IMR-90 (cell line): ENCODE results near the gene AGAP1. TPM values are rescaled to one million over a fixed set of nuclear protein-coding genes. Genes with fewer than 3 reads are reported as not detected.
A peak's percentile ranks its signal among the peaks of the same experiment; 100 is the strongest.

Source experiments
- ATAC-seq: fragments of 200-7000 bp; cut with Tn5 transposase; 2 replicates; pipeline ENCODE4 v1.9.1; 2020; ENCODE audit warnings: low read depth, mild to moderate bottlenecking, moderate library complexity
- BruUV-seq: library from RNA; stranded (reverse); fragments of 400-500 nt; replicated peaks from 2 replicates; lab custom pipeline; 2021; lab: Mats Ljungman, UMichigan
- CTCF ChIA-PET: fragments of 300-600 bp; formaldehyde crosslinking; extraction: SDS; loops from one replicate; lab custom pipeline; 2021; ENCODE audit warnings: antibody characterized with exemption; lab: Yijun Ruan, JAX
- POLR2A ChIA-PET: fragments of 300-600 bp; sonication (Branson Sonifier 250); formaldehyde crosslinking; loops from one replicate; lab custom pipeline; 2022; ENCODE audit warnings: antibody characterized with exemption; ENCODE audit not compliant: unreplicated experiment; lab: Charles Lee
- DNase-seq: peaks from one replicate; pipeline ENCODE4 v3.0.0; 2013
- H2AFZ ChIP-seq: replicated peaks from 2 replicates; pipeline ENCODE3; 2013; ENCODE audit warnings: low read length, mild to moderate bottlenecking; ENCODE audit not compliant: poor library complexity
- H2AK5ac ChIP-seq: 2 replicates; pipeline ENCODE4 v1.6.1; 2013; ENCODE audit warnings: low read depth, low read length, inconsistent platforms
- H2AK9ac ChIP-seq: replicated peaks from 2 replicates; pipeline ENCODE3; 2013; ENCODE audit warnings: mild to moderate bottlenecking, low read depth, low read length, moderate library complexity; ENCODE audit not compliant: poor library complexity
- H2BK120ac ChIP-seq: 2 replicates; pipeline ENCODE4 v1.6.1; 2013; ENCODE audit warnings: low read depth, low read length, inconsistent platforms
- H2BK15ac ChIP-seq: 3 replicates; pipeline ENCODE4 v1.6.1; 2013; ENCODE audit warnings: low read depth, low read length, inconsistent platforms
- H2BK20ac ChIP-seq: 2 replicates; pipeline ENCODE4 v1.6.1; 2013; ENCODE audit warnings: low read depth, mild to moderate bottlenecking, inconsistent platforms, low read length, moderate library complexity
- H2BK5ac ChIP-seq: 2 replicates; pipeline ENCODE4 v1.6.1; 2013; ENCODE audit warnings: mild to moderate bottlenecking, low read depth, low read length, inconsistent platforms; ENCODE audit not compliant: poor library complexity, severe bottlenecking
- H3K14ac ChIP-seq: replicated peaks from 2 replicates; pipeline ENCODE4 v1.6.1; 2013; ENCODE audit warnings: low read depth, low read length, inconsistent platforms
- H3K18ac ChIP-seq: 2 replicates; pipeline ENCODE4 v1.6.1; 2013; ENCODE audit warnings: low read depth, low read length, control low read depth
- H3K23ac ChIP-seq: 2 replicates; pipeline ENCODE4 v1.6.1; 2013; ENCODE audit warnings: low read depth, low read length, inconsistent platforms
- H3K27ac ChIP-seq: 2 replicates; pipeline ENCODE4 v1.5.1; 2013; ENCODE audit warnings: mild to moderate bottlenecking, control low read depth, low read length; ENCODE audit not compliant: insufficient read depth
- H3K27me3 ChIP-seq: 2 replicates; pipeline ENCODE4 v1.6.1; 2013; ENCODE audit warnings: low read length; ENCODE audit not compliant: control insufficient read depth, insufficient read depth
- H3K36me3 ChIP-seq: 2 replicates; pipeline ENCODE4 v1.6.1; 2013; ENCODE audit warnings: low read length, mixed read lengths; ENCODE audit not compliant: control insufficient read depth, insufficient read depth
- H3K4ac ChIP-seq: 2 replicates; pipeline ENCODE4 v1.6.1; 2013; ENCODE audit warnings: low read depth, low read length, inconsistent platforms
- H3K4me1 ChIP-seq: 2 replicates; pipeline ENCODE4 v1.6.1; 2013; ENCODE audit warnings: low read length, mixed read lengths; ENCODE audit not compliant: control insufficient read depth, insufficient read depth
- H3K4me2 ChIP-seq: 2 replicates; pipeline ENCODE4 v1.6.1; 2013; ENCODE audit warnings: low read depth, mild to moderate bottlenecking, control low read depth, low read length, moderate library complexity
- H3K4me3 ChIP-seq: 2 replicates; pipeline ENCODE4 v1.5.1; 2013; ENCODE audit warnings: low read depth, mild to moderate bottlenecking, control low read depth, low read length, moderate library complexity; ENCODE audit not compliant: insufficient read depth
- H3K56ac ChIP-seq: 2 replicates; pipeline ENCODE4 v1.6.1; 2013; ENCODE audit warnings: low read length, inconsistent platforms; ENCODE audit not compliant: insufficient read depth; ENCODE audit errors: extremely low read depth
- H3K79me1 ChIP-seq, 2 experiments: 2 replicates each; pipeline ENCODE4 v1.6.1; 2013; ENCODE audit warnings: low read length in 2 of 2, inconsistent platforms in 1 of 2, low read depth in 1 of 2
- H3K9ac ChIP-seq: 2 replicates; pipeline ENCODE4 v1.6.1; 2013; ENCODE audit warnings: low read depth, low read length, control low read depth
- H3K9me1 ChIP-seq: 2 replicates; pipeline ENCODE4 v1.6.1; 2013; ENCODE audit warnings: low read length, inconsistent platforms; ENCODE audit not compliant: insufficient read depth
- H3K9me3 ChIP-seq: 2 replicates; pipeline ENCODE4 v1.6.1; 2013; ENCODE audit warnings: low read length; ENCODE audit not compliant: control insufficient read depth, insufficient read depth
- H4K20me1 ChIP-seq: 2 replicates; pipeline ENCODE4 v1.6.1; 2013; ENCODE audit warnings: low read length, inconsistent platforms; ENCODE audit not compliant: insufficient read depth
- H4K5ac ChIP-seq: 2 replicates; pipeline ENCODE4 v1.6.1; 2013; ENCODE audit warnings: mild to moderate bottlenecking, low read depth, low read length, control low read depth
- H4K8ac ChIP-seq, 2 experiments: 2 replicates each; pipeline ENCODE4 v1.6.1; 2013; ENCODE audit warnings: low read depth in 2 of 2, low read length in 2 of 2, control low read depth in 1 of 2, inconsistent platforms in 1 of 2
- H4K91ac ChIP-seq: 2 replicates; pipeline ENCODE4 v1.6.1; 2013; ENCODE audit warnings: low read depth, low read length, inconsistent platforms; ENCODE audit not compliant: insufficient read depth
- BHLHE40 ChIP-seq: fragments of 150-350 bp; IDR thresholded peaks from 2 replicates; pipeline ENCODE4 v1.6.1; 2016; ENCODE audit warnings: mild to moderate bottlenecking, low read depth, low read length
- CTCF ChIP-seq: conservative IDR thresholded peaks from 2 replicates; pipeline ENCODE4 v1.5.1; 2012; ENCODE audit warnings: mild to moderate bottlenecking, low read depth, low read length, improper control_type of control experiment
- MAZ ChIP-seq: IDR thresholded peaks from 2 replicates; pipeline ENCODE4 v1.6.1; 2012; ENCODE audit warnings: low read depth, mild to moderate bottlenecking, low read length, improper control_type of control experiment, moderate library complexity, borderline replicate concordance
- NFE2L2 ChIP-seq: fragments of 150-350 bp; IDR thresholded peaks from 2 replicates; pipeline ENCODE4 v1.6.1; 2016; ENCODE audit warnings: low read depth, mild to moderate bottlenecking, low read length
- POLR2A ChIP-seq: IDR thresholded peaks from 2 replicates; pipeline ENCODE4 v1.6.1; 2012; ENCODE audit warnings: mild to moderate bottlenecking, low read depth, low read length
- RAD21 ChIP-seq: IDR thresholded peaks from 2 replicates; pipeline ENCODE4 v1.6.1; 2012; ENCODE audit warnings: low read length, improper control_type of control experiment
- RCOR1 ChIP-seq: IDR thresholded peaks from 2 replicates; pipeline ENCODE4 v1.6.1; 2012; ENCODE audit warnings: mild to moderate bottlenecking, low read length, improper control_type of control experiment; ENCODE audit not compliant: insufficient replicate concordance
- RFX5 ChIP-seq: IDR thresholded peaks from 2 replicates; pipeline ENCODE4 v1.8.0; 2012; ENCODE audit warnings: low read depth, mild to moderate bottlenecking, low read length, moderate library complexity
- SMC3 ChIP-seq: fragments of 150-350 bp; IDR thresholded peaks from 2 replicates; pipeline ENCODE4 v1.6.1; 2016; ENCODE audit warnings: low read depth, mild to moderate bottlenecking, antibody characterized with exemption, low read length, moderate library complexity
- WGBS, 2 experiments: methylation state at CpG; one replicate each; pipeline versions ENCODE4 v1.1.5 to v1.1.7; 2013; ENCODE audit warnings: missing lambda C conversion rate in 2 of 2; ENCODE audit not compliant: insufficient read length in 1 of 2; ENCODE audit errors: extremely low coverage in 2 of 2; 5-methylcytosine and 5-hydroxymethylcytosine counted together
- dilution Hi-C: fragments of 300-500 bp; cut with HindIII; formaldehyde crosslinking; loops from one replicate; pipeline ENCODE4 v1.14.3; 2018; ENCODE audit warnings: low sequenced_read_pairs; ENCODE audit not compliant: unreplicated experiment
- in situ Hi-C: fragments of 300-500 bp; cut with MboI; formaldehyde crosslinking; loops from 3 replicates; pipeline ENCODE4 v1.14.3; 2019; ENCODE audit warnings: low sequenced_read_pairs, inconsistent platforms, mixed read lengths
- intact Hi-C: fragments of 100-400 bp; cut with micrococcal nuclease; formaldehyde crosslinking; loops from 2 replicates; pipeline ENCODE4 v1.10.0; 2022
- polyA plus RNA-seq, 3 experiments: library from polyadenylated mRNA; depleted of rRNA; stranded (reverse); fragments of >200 nt; gene quantifications; 2 replicates each; pipeline ENCODE4 v1.2.3, GENCODE V29; 2012; ENCODE audit warnings: low replicate concordance in 1 of 3
- total RNA-seq: library from RNA; depleted of rRNA; stranded (reverse); fragments of >200 nt; gene quantifications from 2 replicates; pipeline ENCODE4 v1.2.3, GENCODE V29; 2012

AGAP1 gene
- total and polyA plus RNA-seq, 2 of the 4 experiments (the other 2 are of a cell fraction) = 15.1 to 16.4 TPM

GRCh38 chr2:235493775-235494715 is at the start of gene AGAP1 (continued):
- TF ChIP-seq MAZ (0 out of 2 replicates have a peak, but pooled peaks have one; percentile 31), POLR2A (no peak)

- no peaks in the 10 kb centered on the region for H3K9me1 ChIP-seq
- TF ChIP-seq RFX5 (no peak), CTCF (no peak), RCOR1 (no peak), NFE2L2 (no peak), SMC3 (no peak), RAD21 (no peak), BHLHE40 (no peak)
- no peak for ATAC-seq
- H3K27me3 ChIP-seq = peaks cover 17% of the 10 kb centered on the region
- no peak overlapping the region for H3K18ac ChIP-seq
- WGBS, 2 experiments = 60% methylated on average over 1 of the region's 7 CpGs; no CpG with 5 or more reads in 1 of the 2 experiments
- H3K23ac ChIP-seq = no peak overlapping the region
- no peak overlapping the region for H4K8ac ChIP-seq
- H3K9me3 ChIP-seq = peaks cover 2% of the 10 kb centered on the region; the same call in 1 of the 2 replicates
- POLR2A ChIA-PET = no interaction called here
- no peak overlapping the region for H3K56ac ChIP-seq
- H4K91ac ChIP-seq = no peak overlapping the region
- no peak overlapping the region for H3K4ac ChIP-seq
- H3K4me3 ChIP-seq = no peak overlapping the region
- H3K4me1 ChIP-seq = no peaks in the 10 kb centered on the region
- DNase-seq = no peak
- no peak overlapping the region for H4K5ac ChIP-seq
- H3K27ac ChIP-seq = no peak overlapping the region
- no peak overlapping the region for H2BK120ac ChIP-seq
- H2AFZ ChIP-seq = no peak overlapping the region
- H3K14ac ChIP-seq = no peak overlapping the region
- in situ Hi-C loops (no loop called here), dilution Hi-C loops (no loop called here), intact Hi-C loops (no loop called here)
- H2BK20ac ChIP-seq = no peak overlapping the region
- no peak overlapping the region for H2AK5ac ChIP-seq
- CTCF ChIA-PET = no interaction called here
- H4K20me1 ChIP-seq = no peaks in the 10 kb centered on the region
- no peaks in the 10 kb centered on the region for H3K36me3 ChIP-seq
- no peak overlapping the region for H3K4me2 ChIP-seq
- H3K9ac ChIP-seq = no peak overlapping the region
- no peaks in the 10 kb centered on the region for H3K79me1 ChIP-seq
- H2BK15ac ChIP-seq = no peak overlapping the region
- H2AK9ac ChIP-seq = no peak overlapping the region
- no TSS peak for BruUV-seq
- no peak overlapping the region for H2BK5ac ChIP-seq
Measured at GRCh38 chr2:235444101-235444597, 49.7 kb upstream of the AGAP1 start.
